Ectodermal cell (in vitro differentiated cells): Measurements from ENCODE around the gene GPR18.

Experiments used
- H3K27ac ChIP-seq: 2 replicates; pipeline ENCODE4 v1.7.0; 2013; ENCODE audit warnings: mild to moderate bottlenecking, low read depth, low read length; ENCODE audit not compliant: insufficient read depth, poor library complexity, severe bottlenecking
- H3K27me3 ChIP-seq: 2 replicates; pipeline ENCODE4 v1.7.0; 2013; ENCODE audit warnings: mild to moderate bottlenecking, low read length; ENCODE audit not compliant: insufficient read depth, control insufficient read depth, poor library complexity, severe bottlenecking
- H3K36me3 ChIP-seq: one replicate; pipeline ENCODE4 v1.7.0; 2013; ENCODE audit warnings: low read length; ENCODE audit not compliant: control insufficient read depth, insufficient read depth
- H3K4me1 ChIP-seq: one replicate; pipeline ENCODE4 v1.7.0; 2013; ENCODE audit warnings: low read length; ENCODE audit not compliant: control insufficient read depth, insufficient read depth
- H3K4me3 ChIP-seq: 2 replicates; pipeline ENCODE4 v1.7.0; 2013; ENCODE audit warnings: low read depth, low read length, control low read depth; ENCODE audit not compliant: insufficient read depth
- H3K9me3 ChIP-seq: 2 replicates; pipeline ENCODE4 v1.7.0; 2013; ENCODE audit warnings: mild to moderate bottlenecking, low read length, moderate library complexity; ENCODE audit not compliant: control insufficient read depth
- WGBS, 2 experiments: methylation state at CpG; one replicate each; pipeline ENCODE4 v1.1.7; 2013; ENCODE audit warnings: missing lambda C conversion rate in 2 of 2; 5-methylcytosine and 5-hydroxymethylcytosine counted together

The GPR18 gene

DNA sequence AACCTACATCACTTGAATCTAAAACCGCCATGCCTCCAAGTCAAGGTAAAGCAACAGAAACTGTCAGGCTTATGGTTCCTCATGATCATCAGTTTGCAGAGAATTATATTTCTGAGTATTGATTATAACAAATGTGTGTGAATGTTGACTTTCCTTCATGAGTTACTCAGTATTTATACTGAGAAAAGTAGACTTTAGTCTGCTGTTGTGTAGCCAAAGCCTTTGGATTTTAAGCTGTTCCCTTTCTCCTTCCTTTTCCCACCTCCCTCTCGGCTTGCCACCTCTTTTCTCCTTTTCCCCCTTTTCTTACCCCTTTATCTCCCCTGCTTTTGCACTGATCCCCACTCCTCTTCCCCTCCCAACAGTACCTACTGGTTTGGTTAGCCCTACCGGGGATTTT, 20.7 kb upstream of the GPR18 start:
- Histone ChIP-seq H3K4me1 (no peaks in the 10 kb centered on the region), H3K27ac (no peak overlapping the region), H3K27me3 (no peaks in the 10 kb centered on the region), H3K4me3 (no peak overlapping the region), H3K36me3 (no peaks in the 10 kb centered on the region), H3K9me3 (no peaks in the 10 kb centered on the region)
- 93 to 95% methylated on average over 3 of the region's 3 CpGs for WGBS, 2 experiments

DNA sequence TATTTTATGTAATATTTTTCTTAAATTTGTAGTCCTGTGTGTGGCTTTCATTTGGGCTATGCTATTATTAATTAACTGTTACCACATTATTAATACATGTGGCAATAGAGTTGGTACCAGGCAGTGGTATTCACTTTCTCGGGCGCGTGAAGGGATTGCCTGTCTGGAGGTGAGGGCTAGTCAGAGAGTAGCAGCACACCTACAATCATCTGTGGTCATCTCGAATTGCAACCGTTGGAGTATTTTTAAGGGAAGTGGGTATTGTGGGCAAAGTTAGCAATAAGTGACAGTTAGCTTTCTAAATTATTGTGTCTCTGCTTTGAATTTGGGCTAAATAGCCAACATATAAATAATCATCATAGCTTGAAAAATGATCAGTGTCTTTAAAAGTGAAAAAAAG, 20.0 kb upstream of the GPR18 start:
- 97 to 98% methylated on average over 5 of the region's 5 CpGs for WGBS, 2 experiments
- no peaks in the 10 kb centered on the region for H3K4me1 ChIP-seq
- no peaks in the 10 kb centered on the region for H3K9me3 ChIP-seq
- H3K27me3 ChIP-seq, result no peaks in the 10 kb centered on the region
- no peaks in the 10 kb centered on the region for H3K36me3 ChIP-seq
- H3K4me3 ChIP-seq, result no peak overlapping the region
- no peak overlapping the region for H3K27ac ChIP-seq

DNA sequence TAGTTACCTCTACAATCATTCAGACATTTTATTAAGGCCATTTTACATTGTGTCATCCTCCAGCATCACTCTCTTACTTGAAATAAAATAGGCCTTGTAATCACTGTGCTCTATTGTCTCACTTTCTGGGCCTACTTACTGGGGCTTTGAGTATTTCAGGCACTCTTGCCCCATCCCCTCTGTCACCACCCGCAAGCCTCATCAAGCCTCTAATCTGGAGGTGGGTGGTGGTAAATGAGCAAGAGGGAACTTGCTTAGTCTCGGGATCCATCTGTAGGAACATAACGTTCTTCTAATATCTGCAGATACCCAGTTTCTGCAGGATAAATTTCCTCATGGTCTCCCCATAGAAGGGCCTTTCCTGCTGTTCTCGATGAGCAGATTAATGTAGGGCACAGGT, 19.4 kb upstream of the GPR18 start:
- H3K27ac ChIP-seq, result no peak overlapping the region
- H3K9me3 ChIP-seq, result no peaks in the 10 kb centered on the region
- WGBS, 2 experiments, result 88 to 98% methylated on average over 4 of the region's 4 CpGs
- H3K27me3 ChIP-seq, result no peaks in the 10 kb centered on the region
- H3K4me1 ChIP-seq, result no peaks in the 10 kb centered on the region
- H3K4me3 ChIP-seq, result no peak overlapping the region
- H3K36me3 ChIP-seq, result no peaks in the 10 kb centered on the region

DNA sequence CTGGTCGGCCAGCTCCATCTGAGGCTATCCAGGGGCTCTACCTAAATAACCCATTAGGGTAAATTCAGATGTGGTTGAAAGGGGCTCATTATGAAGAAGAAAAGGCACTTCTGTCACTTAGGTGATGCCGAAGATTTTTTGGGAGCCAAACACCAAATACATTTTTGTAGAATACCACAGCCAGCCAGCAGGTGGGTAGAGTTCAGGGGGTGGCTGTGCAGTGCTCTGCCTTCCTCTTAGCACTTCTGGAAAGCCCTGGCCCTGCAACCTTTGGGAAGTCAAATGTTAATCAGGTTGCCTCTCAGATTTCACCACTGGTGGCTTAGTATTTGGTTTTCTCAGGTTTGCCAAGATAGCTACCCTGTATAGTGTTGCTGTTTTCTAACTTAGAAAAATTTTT, 18.5 kb upstream of the GPR18 start:
- no peaks in the 10 kb centered on the region for H3K27me3 ChIP-seq
- H3K4me1 ChIP-seq, result no peaks in the 10 kb centered on the region
- no peak overlapping the region for H3K4me3 ChIP-seq
- H3K36me3 ChIP-seq, result no peaks in the 10 kb centered on the region
- 90 to 100% methylated on average over 2 of the region's 2 CpGs for WGBS, 2 experiments
- no peaks in the 10 kb centered on the region for H3K9me3 ChIP-seq
- no peak overlapping the region for H3K27ac ChIP-seq

DNA sequence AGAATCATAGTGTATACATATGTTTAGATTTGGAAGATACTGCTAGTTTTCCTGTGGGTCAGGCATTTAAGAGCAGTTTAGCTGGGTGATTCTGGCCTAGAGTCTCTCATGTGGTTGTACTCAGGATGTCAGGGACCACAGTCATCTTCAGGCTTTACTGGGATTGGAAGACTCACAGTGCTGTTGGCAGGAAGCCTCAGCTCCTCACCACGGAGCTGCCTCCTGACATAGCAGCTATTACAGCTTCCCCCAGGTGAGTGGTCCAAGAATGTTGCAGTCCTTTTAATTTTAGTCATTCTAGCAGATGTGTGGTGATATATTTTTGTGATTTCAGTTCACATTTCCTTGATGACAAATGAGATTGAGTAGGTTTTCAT, 16.9 kb upstream of the GPR18 start:
- Histone ChIP-seq H3K9me3 (no peaks in the 10 kb centered on the region), H3K36me3 (no peaks in the 10 kb centered on the region), H3K27me3 (no peaks in the 10 kb centered on the region), H3K4me3 (no peak overlapping the region), H3K4me1 (no peaks in the 10 kb centered on the region), H3K27ac (no peak overlapping the region)
- WGBS, 2 experiments, result 76 to 81% methylated on average over 1 of the region's 1 CpG

DNA sequence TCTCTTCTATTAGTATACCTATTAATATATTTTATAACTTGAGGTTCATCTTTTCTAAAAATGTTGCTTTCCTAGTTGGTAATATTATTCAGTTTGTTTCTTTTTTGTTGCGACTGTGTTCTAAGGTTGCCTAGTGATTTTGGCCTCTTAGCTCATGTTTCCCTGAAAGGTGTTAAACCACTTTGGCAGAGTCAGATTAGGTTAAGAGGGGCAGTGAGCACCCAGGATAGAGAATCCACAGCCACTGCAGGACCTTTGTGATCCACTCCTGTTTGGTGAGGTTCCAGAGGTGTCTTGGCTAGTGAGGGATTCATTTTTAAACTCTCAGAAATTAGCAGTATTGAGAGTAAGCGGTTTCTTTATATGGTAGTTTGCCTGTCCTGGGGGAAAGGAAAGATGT, 14.9 kb upstream of the GPR18 start:
- H3K4me1 ChIP-seq, result no peaks in the 10 kb centered on the region
- H3K36me3 ChIP-seq, result no peaks in the 10 kb centered on the region
- H3K27ac ChIP-seq, result no peak overlapping the region
- no peaks in the 10 kb centered on the region for H3K27me3 ChIP-seq
- no peaks in the 10 kb centered on the region for H3K9me3 ChIP-seq
- no peak overlapping the region for H3K4me3 ChIP-seq
- 92 to 98% methylated on average over 2 of the region's 2 CpGs for WGBS, 2 experiments

DNA sequence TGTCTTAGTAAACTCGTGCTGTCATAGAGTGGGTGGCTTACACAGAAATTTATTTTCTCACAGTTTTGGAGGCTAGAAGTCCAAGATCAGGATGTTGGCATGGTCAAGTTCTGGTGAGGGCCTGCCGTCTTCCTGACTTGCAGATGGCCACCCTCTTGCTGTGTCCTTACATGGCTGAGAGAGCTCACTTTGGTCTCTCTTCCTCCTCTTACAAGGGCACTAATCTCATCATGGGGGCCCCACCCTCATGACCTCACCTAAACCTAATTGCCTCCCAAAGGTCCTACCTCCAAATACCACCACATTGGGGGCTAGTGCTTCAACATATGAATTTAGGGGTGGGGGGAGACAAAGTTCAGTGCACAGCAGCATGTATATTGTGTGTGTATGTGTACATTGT, 14.3 kb upstream of the GPR18 start:
- H3K4me3 ChIP-seq, result no peak overlapping the region
- WGBS, 2 experiments, result 91 to 98% methylated on average over 2 of the region's 2 CpGs
- H3K9me3 ChIP-seq, result no peaks in the 10 kb centered on the region
- H3K4me1 ChIP-seq, result no peaks in the 10 kb centered on the region
- H3K36me3 ChIP-seq, result no peaks in the 10 kb centered on the region
- no peaks in the 10 kb centered on the region for H3K27me3 ChIP-seq
- no peak overlapping the region for H3K27ac ChIP-seq

DNA sequence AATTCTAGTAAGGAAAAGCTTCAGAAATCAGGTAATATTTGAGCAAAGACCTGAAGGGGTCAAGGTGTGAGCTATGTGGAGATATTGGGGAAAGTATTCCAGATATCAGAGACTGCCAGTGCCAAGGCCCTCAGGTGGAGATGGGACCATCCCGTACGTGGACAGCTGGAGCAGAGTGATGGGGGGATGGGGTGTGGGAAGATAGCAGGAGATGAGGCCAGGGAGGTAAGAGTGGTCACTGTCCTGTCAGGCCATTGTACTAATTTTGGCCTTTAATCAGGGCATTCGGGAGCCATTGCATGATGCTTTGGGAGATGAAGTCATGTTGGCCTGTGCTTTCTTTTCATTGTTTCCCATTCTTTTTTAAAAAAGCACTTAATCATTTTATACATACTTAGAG, 13.1 kb upstream of the GPR18 start:
- no peaks in the 10 kb centered on the region for H3K27me3 ChIP-seq
- 93 to 98% methylated on average over 3 of the region's 3 CpGs for WGBS, 2 experiments
- no peaks in the 10 kb centered on the region for H3K9me3 ChIP-seq
- no peaks in the 10 kb centered on the region for H3K4me1 ChIP-seq
- no peak overlapping the region for H3K27ac ChIP-seq
- H3K36me3 ChIP-seq, result no peaks in the 10 kb centered on the region
- H3K4me3 ChIP-seq, result no peak overlapping the region

DNA sequence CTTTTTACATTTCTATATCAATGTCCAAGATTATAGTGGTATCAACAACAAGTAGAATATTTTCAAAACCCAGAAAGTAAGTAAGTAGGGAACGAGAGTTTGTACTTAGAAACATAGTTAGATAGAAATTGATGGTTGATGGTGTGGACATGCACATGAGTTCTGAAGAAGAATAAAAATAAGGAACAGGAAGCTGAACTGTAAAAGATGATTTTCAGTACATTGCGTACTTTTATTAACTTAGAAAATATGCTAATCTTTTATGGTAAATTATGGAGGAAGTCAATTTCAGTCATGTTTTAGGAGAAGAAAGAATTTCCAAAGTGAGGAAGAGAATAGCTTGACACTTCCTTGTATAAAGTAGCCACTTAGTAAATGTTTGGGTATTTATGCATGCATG, 12.3 kb upstream of the GPR18 start:
- Histone ChIP-seq H3K9me3 (no peaks in the 10 kb centered on the region), H3K36me3 (no peaks in the 10 kb centered on the region)
- WGBS, 2 experiments, result 94 to 99% methylated on average over 2 of the region's 2 CpGs

DNA sequence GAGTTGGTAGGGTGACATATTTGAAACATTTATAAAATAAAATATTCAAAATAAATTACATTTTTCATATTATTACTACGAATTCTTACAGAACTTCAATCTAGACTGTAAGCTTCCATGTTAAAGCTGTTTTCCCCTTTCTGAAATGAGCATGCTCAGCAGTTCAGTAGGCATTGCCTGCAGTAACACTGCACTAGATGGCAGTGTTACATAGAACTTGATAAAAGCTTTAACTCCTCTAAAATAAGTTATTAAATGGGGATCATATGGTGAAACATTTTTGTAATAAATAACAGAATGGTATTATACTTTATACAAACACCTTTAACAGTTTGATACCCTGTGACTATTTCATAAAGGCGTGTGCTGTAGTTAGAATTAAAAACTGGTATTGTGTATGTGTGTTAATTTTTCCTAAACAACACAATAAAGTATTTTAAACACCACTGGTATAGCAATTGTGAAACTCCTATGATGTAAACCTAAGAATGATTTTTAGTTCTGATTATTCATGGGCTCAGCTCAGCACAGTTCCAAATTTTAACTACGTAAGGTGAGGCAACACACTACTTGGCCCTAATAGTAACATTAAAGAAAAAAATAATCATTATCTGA, 11.6 kb upstream of the GPR18 start:
- Histone ChIP-seq H3K4me3 (no peak overlapping the region), H3K27me3 (no peaks in the 10 kb centered on the region), H3K9me3 (no peaks in the 10 kb centered on the region), H3K4me1 (no peaks in the 10 kb centered on the region), H3K27ac (no peak overlapping the region), H3K36me3 (no peaks in the 10 kb centered on the region)
- 88 to 92% methylated on average over 1 to 2 of the region's 3 CpGs for WGBS, 2 experiments

More for the DNA sequence above, 12.3 kb upstream of the GPR18 start:
- Histone ChIP-seq H3K27me3 (no peaks in the 10 kb centered on the region), H3K27ac (no peak overlapping the region), H3K4me1 (no peaks in the 10 kb centered on the region), H3K4me3 (no peak overlapping the region)

DNA sequence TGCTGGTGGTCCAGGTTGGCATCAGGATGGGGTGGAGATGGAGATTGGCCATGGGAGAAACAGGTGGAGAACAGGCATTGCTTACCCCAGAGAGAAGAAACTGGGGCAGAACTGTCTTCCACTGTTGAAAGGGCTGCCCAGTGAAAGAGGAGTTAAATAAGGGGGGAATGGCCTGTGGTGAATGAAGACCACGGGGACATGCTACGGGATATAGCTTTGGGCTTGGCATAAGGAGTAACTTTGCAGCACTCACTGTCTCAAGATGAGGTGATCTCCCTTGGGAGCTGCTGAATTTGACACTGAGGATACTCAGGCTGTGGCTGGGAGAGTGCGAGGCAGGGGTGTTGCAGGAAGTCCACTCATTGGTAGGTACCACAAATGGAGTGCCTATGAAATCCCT, 10.6 kb upstream of the GPR18 start:
- no peaks in the 10 kb centered on the region for H3K4me1 ChIP-seq
- no peaks in the 10 kb centered on the region for H3K36me3 ChIP-seq
- no peaks in the 10 kb centered on the region for H3K9me3 ChIP-seq
- no peak overlapping the region for H3K4me3 ChIP-seq
- 92 to 96% methylated on average over 3 of the region's 3 CpGs for WGBS, 2 experiments
- no peak overlapping the region for H3K27ac ChIP-seq
- H3K27me3 ChIP-seq, result no peaks in the 10 kb centered on the region
